ENCODE results near the gene FITM1.
A peak's percentile ranks its signal among the peaks of the same experiment; 100 is the strongest.
"Not testable (repeated sequence)": the region's sequence is repeated elsewhere in the genome, so short reads cannot be mapped to it uniquely, and the experiment has no call there.

Gene FITM1

DNA sequence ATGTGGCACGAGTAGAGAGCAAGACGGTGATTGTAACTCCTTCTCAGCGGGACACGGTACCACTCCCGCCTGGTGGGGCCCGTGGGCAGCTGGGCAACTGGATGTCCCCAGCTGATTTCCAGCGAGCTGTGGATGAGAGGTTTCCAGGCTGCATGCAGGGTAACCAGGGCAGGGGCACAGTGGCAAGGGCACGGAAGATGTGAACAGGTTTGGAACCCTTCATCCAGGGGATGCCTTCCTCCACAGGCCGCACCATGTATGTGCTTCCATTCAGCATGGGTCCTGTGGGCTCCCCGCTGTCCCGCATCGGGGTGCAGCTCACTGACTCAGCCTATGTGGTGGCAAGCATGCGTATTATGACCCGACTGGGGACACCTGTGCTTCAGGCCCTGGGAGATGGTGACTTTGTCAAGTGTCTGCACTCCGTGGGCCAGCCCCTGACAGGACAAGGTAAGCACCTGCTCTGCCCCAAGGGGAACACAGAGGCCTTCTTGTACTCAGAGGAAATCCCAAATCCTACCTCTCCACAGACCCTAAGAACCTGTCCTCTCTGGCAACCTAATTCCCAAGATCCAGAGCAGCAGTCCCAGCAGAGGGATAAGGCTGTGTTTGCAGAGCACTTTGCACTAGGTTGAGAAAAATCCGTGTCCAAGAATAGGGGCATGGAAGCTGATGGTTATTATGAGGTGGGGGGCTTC, 32.1 kb upstream of the FITM1 start:
- DNase-seq: no peak

DNA sequence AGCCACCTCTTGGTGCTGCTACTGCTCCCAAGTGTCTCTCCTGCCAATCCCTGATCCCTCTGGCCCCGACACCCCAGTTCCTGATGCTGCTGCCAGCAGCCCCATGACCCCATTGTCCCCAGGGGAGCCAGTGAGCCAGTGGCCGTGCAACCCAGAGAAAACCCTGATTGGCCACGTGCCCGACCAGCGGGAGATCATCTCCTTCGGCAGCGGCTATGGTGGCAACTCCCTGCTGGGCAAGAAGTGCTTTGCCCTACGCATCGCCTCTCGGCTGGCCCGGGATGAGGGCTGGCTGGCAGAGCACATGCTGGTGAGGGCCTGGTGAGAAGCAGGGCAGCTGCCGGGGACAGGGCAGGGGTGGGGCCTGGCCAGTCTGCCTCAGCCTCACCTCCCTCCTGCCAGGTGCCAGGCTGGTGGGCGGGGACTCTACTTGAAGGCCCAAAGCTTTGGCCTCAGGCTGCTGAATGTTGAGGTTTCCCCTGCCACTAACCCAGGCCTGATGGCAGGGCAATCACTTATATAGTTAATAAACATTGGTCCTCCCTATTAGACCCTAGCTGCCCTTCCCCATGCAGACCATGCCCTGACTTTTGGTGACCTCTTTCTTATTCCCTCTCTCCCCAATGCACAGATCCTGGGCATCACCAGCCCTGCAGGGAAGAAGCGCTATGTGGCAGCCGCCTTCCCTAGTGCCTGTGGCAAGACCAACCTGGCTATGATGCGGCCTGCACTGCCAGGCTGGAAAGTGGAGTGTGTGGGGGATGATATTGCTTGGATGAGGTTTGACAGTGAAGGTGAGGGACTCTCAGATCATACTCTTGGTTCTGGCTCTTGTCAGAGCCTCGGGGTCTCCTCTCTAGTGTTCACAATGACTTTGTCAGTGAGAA, 31.3 kb upstream of the FITM1 start:
- DNase-seq: no peak

DNA sequence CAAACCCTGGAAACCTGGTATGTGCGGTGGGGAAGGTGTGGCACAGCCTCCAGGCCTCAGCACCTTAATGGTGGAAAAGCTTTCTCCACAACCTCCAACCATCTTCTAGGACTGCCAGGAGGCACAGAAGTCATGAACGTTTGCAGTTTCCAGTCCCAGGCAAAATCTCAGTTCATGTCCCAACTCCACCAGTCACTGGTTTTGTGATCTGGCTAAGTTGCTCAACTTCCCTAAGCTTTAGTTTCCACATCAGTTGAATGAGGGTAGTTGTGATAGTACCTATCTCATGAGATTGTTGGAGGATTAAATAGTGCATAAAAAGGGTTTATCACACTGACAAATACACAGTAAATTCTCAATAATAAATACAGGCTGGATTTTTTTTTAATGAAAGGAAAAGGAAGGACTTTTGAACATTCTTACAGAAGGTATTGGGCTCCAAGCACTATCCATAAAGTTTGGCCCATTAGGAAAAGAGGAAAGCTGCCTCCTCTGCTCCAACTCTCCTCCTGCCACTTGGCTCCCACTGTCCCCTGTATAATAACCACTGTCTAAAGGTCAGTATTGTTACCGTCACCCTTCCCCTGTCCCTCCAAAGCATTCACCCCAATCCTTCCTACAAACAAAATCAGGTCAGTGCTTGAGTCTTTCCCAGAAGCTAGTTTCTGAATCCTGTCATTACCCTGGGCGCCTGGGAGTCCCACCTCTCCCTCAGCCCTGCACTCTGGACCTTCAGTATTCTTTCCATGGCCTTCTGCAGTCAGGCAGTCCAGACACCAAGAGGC, 30.1 kb upstream of the FITM1 start:
- no peak for DNase-seq

DNA sequence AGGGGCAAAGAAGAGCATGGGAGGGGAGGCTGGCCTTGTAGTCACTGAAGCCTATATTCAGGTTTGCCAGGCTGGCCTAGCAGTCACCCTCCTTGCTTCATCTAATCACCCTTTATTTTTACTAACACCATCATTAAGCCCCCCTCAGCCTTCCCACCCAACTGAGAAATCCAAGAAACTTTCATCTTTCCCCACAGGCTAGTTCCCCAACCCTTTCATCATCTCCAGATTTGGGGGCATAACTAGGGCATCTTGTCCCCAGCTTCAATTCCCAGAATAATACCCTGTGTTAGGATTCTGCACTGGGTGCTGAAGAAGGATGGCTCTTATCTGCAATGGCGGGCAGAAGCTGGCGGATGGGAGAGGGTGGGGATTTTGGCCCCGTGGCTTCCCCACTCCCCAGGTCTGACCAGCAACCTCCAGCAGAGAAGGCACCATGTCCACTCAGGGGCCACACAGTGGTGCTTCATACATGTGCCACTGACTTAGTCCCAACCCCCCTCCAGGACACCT, 29.4 kb upstream of the FITM1 start:
- DNase-seq: no peak

DNA sequence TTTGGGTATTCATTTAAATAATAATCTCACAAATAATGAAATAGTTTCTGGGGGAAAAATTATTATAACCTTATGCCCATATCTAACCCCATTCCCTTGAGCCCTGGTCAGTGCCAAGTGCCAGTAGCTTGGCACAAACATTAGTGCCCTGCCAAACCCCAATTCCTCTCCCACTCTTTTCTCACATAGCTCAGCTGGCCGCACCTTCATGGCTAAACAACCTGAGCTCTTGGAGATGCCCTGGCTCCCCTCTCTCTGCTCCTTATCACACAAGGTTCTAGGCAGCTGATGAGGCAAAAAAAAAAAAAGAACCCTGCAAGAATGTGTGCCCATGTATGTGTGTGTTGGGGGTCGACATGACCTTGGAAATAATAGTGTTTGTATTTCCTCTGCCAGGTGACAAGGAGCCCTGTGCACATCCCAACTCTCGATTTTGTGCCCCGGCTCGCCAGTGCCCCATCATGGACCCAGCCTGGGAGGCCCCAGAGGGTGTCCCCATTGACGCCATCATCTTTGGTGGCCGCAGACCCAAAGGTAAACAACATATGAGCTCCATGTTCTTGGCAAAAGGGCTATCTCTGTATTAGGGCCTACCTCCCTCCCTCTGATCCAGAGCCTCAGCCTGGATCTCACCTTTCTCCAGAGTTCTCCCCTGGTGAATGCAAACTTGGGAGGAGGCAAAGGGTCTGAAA, 28.0 kb upstream of the FITM1 start:
- no peak for DNase-seq

DNA sequence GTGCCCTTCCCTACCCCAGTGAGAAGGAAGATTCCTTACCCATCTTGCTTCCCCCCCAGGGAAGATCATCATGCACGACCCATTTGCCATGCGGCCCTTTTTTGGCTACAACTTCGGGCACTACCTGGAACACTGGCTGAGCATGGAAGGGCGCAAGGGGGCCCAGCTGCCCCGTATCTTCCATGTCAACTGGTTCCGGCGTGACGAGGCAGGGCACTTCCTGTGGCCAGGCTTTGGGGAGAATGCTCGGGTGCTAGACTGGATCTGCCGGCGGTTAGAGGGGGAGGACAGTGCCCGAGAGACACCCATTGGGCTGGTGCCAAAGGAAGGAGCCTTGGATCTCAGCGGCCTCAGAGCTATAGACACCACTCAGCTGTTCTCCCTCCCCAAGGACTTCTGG, 27.0 kb upstream of the FITM1 start:
- DNase-seq: no peak

DNA sequence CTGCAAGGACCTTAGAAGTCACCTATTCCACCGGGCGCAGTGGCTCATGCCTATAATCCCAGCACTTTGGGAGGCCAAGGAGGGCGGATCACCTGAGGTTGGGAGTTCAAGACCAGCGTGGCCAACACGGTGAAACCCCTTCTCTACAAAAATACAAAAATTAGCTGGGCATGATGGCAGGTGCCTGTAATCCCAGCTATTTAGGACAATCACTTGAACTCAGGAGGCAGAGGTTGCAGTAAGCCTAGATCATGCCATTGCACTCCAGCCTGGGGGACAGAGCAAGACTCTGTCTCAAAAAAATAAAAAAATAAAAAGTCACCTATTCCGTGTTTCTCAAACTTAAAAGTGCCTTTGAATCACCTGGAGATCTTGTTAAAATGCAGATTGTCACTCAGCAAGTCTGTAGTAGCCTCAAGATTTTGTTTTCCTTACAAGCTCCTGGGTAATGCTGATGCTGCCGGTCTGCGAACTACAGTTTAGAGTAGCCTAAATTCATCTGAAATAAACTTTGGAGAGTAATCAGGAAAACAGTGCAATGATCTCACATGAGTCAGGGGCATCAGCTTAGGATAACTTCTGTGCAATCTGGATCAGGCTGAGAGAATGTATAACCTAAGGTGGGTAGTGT, 24.7 kb upstream of the FITM1 start:
- DNase-seq: not testable (repeated sequence)

DNA sequence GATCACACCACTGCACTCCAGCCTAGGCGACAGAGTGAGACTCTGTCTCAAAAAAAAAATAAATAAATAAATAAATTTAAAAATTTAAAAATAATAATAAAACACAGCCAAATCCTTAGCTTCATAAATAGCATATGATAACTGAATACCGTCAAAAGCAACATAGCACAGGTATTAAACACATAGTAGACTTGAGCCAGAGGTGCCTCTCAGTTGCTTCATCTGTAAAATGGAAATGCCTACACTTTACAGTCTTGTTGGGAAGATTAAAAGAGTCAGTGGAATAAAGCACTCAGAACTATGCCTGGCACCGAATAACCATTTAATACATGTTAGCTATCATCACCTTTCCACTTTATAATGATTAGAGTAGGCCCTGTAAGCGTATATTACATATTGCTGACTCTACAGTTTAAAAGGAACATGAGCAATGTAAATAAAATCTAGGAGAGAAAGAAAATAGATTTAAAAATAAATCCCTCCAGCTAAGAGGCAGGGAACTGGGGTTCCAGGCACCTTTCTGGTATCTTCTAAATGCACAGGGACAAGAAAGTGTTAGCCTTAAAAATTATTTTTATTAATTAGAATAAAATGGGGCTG, 23.7 kb upstream of the FITM1 start:
- no peak for DNase-seq

DNA sequence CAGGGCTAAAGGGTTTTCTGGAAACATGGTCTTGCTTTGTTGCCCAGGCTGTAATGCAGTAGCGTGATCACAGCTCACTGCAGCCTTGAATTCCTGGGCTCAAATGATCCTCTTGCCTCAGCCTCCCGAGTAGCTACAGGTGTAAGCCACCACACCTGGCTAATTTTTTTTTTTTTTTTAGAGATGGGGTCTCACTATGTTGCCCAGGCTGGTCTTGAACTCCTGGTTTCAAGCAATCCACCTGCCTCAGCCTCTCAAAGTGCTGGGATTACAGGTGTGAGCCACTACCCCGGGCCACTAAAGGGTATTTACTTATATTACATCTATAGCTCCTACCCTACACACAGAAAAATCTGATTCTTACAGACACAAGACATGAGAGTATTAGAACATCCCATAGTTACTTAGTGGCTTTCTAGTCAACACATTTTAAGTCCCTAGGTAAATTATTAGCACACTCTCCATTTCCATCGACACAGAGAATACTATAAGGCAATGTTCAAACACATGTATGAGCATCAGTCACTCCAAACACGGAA, 22.1 kb upstream of the FITM1 start:
- DNase-seq: no peak

DNA sequence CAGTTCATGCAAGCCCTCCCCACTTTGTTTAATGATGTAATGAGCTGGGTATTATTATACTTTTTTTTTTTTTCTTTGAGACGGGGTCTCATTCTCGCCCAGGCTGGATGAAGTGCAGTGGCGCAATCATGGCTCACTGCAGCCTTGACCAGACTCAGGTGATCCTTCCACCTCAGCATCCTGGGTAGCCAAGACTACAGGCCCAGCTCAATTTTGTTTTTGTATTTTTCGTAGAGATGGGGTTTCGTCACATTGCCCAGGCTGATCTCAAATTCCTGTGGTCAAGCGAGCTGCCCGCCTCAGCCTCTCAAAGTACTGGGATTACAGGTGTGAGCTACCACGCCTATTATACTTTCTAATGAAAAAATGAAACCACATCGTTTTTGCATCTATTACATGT, 20.4 kb upstream of the FITM1 start:
- no peak for DNase-seq

DNA sequence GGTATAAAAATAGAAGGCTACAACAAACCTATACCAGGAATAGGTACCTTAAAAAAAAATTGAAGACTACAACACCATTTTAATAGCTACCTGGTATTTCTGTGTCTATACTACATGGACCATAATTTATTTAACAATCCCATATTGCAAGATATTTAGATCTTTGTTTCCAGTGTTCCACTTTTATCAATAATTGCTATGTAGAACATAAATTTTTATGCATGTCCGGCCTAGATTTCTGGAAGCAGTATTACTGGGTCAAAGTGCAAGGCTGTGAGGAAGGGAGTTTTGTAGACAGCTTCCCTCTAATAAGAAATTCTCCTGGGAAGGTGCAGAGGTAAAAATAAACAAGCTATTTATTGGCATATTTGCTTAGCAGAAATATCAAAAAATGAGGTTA, 19.9 kb upstream of the FITM1 start:
- no peak for DNase-seq

DNA sequence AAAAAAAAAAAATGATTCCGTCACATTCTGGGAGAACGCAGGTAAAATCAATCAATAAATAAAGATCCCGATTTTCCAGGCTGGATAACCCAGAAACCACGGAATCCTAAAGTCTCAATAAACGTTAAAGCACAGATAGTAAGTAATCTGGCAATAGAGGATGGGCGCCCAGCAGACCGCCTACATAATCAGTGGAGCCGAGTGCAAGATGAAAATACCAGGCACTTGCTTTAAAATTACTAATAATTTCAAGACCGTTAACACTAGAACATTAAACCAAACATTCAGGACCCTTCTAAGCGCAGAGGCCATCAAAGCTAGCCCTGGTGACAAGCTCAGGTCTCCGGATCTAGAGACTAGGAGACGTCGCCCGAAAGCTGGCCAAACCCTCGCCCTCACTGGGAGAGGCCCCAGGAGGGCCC, 17.1 kb upstream of the FITM1 start:
- DNase-seq: no peak

DNA sequence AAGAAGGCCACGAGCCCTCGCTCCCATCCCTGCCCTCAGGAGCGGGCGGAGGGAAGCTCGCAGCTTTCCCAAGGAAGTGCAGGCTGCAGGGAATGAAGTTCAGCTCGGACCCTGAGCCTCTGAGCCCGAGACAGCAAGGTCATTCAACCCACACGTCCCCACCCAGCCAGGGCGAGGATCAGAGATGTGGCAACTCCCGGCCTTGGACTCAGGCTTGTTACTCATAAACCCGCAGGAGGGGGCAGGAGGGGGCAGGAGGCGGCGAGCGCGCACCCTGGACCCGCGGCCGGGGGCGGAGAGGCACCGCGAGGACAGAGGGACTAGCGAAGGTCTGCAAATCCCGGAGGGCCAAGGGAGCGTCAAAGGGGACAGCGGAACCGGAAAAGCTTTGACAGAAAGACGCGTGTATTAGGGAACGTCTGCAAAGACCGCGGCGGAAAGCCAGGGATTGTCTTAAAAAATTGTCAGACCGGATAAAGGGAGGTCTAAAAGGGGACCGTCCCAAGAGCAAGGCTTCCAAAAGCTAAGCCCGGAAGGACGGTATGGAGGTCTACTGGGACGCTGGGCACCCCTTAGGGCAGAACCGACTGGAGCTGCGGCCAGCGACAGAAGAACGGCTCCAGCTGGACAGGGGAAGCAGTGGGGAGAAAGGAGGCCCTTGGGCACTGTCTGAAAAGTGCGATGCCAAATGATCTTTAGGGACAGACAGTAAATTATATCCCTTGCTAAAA, 16.5 kb upstream of the FITM1 start:
- peak; percentile 80 for DNase-seq

DNA sequence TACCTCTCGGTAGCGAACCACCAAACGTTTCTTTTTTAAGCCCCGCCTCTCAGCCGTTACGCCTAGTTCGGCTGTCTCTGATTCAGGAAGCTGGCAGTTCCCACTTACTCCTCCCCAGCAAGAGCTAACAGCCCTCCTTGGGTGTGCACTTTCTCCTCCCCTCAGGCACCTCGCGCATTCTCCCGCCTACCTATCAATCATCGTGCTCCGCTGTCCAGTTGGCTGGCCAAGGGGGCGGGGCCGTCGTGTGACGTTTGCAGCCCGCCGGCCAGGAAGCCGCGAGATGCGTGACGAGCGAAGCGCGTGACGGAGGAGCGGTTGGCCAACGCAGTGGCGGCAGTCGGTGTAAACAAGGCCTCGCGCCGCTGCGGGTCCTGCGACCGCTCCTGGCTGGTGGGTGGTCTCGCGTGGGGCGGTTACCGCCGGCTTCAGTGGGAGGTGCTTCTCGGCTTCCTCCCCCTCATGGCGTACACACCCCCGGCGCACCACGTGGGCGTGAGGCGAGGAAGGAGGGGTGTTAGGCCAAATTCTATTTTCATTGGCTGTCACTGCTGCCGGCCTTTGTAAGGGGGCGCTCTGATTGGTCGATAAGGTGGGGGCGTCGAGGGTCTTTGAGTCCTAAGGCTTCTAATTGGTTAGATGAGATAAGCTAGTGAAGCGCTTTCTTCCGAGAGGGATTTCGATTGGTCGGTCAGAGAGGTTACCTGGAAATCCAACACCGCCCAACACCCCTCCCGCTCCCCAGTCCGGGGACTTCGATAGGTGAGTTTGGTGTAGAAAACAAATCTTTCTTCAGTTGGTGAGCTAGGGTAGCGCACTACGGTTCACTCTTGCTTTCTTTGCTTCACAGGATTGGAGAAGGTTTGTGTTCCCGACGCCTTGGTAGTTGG, 15.7 kb upstream of the FITM1 start, which contains the start of the genes DCAF11 and NRL:
Gene DCAF11, plus strand, starts transcription at position 246 of the 890 bp plus-strand sequence. CDS start 818 bp downstream, outside the sequence.
Gene NRL, minus strand, starts transcription at position 418 of the 890 bp plus-strand sequence. CDS start 32,101 bp downstream, outside the sequence.
- peak; percentile 98 for DNase-seq

DNA sequence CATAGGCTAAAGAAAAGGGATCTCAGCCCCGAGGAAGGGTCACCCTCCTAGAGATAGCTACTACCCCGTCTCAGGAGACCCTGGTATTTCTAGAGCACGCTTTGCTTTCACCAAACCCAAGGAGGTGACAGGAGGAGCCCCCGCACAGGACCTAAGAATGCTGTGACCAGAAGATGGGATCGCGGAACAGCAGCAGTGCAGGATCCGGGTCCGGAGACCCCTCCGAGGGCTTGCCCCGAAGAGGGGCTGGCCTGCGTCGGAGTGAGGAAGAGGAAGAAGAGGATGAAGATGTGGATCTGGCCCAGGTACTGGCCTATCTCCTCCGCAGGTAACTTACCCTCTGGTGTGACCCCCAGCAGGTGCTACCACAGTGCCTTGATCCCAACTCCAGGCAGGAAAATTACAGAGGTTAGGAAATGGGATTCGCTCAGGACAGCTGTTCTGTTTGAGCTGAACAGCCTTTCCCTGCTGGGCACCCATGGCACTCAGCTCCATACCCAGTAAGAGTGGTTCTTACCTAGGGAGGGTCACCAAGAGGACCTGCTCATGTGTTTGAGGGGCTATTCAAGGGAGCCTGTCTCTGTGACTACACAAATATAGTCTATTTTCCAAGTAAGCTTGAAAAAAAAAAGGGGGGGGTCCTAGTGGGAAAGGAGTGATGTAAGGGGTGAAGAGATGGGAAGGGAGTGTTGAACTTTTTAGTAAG, 14.9 kb upstream of the FITM1 start:
- DNase-seq: no peak

DNA sequence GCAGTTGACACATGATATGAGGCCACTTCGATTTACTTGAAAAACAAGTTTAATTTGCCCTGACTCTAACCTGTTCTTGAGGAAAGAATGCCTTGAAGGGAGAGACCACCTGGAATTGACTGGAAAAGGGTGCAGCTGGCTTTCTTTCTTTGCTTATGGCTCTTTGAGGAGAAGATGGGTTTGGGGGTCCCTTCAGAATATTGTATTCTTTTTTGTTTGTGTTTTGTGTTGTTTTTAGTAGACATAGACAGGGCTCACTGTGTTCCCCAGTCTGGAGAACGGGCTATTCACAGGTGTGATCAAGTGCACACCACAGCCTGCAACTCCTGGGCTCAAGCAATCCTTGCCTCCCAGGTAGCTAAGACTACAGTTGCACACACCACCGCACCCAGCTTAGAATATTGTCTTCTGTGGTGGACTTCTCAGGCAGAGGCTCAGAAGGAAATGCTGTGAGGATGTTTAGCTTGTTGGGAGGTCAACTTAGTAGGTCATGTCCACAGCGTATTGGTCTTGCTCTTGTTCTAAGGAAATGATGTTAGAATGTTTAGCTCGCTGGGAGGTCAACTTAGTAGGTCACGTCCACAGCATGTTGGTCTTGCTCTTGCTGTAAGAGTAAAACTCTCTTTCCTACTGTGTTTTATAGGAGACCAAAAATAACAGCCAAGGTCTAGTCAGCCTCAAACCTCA, 14.2 kb upstream of the FITM1 start:
- no peak for DNase-seq

DNA sequence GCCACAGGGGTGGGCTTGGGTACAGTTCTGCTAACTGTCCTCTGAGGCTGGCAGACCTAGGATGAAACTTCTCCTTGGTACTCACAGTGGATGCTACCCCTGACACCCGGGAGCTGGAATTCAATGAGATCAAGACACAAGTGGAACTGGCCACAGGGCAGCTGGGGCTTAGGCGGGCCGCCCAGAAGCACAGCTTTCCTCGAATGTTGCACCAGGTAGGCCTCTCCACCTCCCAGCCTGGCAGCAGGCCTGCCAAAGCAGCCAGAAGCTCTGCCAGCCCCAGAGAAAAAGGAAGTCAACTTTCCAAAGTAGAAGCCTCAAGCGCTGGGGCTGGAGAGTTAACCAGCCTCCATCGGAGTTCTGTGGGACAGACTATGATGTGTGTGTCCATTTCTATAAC, 13.3 kb upstream of the FITM1 start:
- DNase-seq: no peak

DNA sequence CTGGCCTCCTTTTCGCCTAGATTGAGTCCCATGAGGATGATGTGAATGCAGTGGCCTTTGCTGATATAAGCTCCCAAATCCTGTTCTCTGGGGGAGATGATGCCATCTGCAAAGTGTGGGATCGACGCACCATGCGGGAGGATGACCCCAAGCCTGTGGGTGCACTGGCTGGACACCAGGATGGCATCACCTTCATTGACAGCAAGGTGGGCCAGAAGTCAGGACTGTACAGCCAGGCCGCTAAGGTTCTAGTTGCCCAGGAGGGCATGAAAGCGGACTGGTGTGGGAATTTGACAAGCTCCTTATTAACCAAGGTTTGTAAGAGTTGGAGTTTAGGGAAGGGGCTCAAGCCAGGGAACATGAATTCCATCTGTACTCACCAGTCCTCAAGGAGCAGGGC, 10.8 kb upstream of the FITM1 start:
- DNase-seq: no peak
